Stimulated activated CD8-positive, alpha-beta memory T cell treated with anti-CD3 and anti-CD28 coated beads, Interleukin-15, amount 100 ng/mL, for 24 hours (primary cell): ENCODE data around the gene OR10A6.

Source experiments
- DNase-seq: peaks from one replicate; pipeline ENCODE4 v3.0.0-alpha.2; 2020; ENCODE audit warnings: low read depth

The OR10A6 gene

GRCh38 chr11:7910286-7910788 is 20.7 kb downstream of the OR10A6 start:
- DNase-seq = no peak

GRCh38 chr11:7909585-7910285 is 21.3 kb downstream of the OR10A6 start:
- DNase-seq = no peak

GRCh38 chr11:7907121-7907520 is 23.9 kb downstream of the OR10A6 start:
- DNase-seq = no peak

GRCh38 chr11:7906481-7906880 is 24.6 kb downstream of the OR10A6 start:
- no peak for DNase-seq

GRCh38 chr11:7905961-7906429 is 25.1 kb downstream of the OR10A6 start:
- no peak for DNase-seq

GRCh38 chr11:7905549-7905948 is 25.5 kb downstream of the OR10A6 start:
- no peak for DNase-seq

GRCh38 chr11:7904917-7905316 is 26.2 kb downstream of the OR10A6 start:
- no peak for DNase-seq

- DNase-seq = no peak
These were observed 27.1 kb downstream of the OR10A6 start for GRCh38 chr11:7903940-7904339.

- no peak for DNase-seq
These were observed 29.7 kb downstream of the OR10A6 start for GRCh38 chr11:7901319-7901854.

- no peak for DNase-seq
These were observed 30.4 kb downstream of the OR10A6 start for GRCh38 chr11:7900686-7901085.

- no peak for DNase-seq
These were observed 31.6 kb downstream of the OR10A6 start for GRCh38 chr11:7899418-7899817.

- no peak for DNase-seq
These were observed 32.3 kb downstream of the OR10A6 start for GRCh38 chr11:7898666-7899283.

- no peak for DNase-seq
These were observed 34.9 kb downstream of the OR10A6 start for GRCh38 chr11:7896009-7896785.

GRCh38 chr11:7894251-7894650 is 36.8 kb downstream of the OR10A6 start:
- DNase-seq = no peak

GRCh38 chr11:7893796-7894195 is 37.3 kb downstream of the OR10A6 start:
- DNase-seq = no peak

- DNase-seq = no peak
These were observed 38.2 kb downstream of the OR10A6 start for GRCh38 chr11:7892840-7893254.

- DNase-seq = no peak
These were observed 38.9 kb downstream of the OR10A6 start for GRCh38 chr11:7892059-7892699.

- DNase-seq = no peak
These were observed 40.5 kb downstream of the OR10A6 start for GRCh38 chr11:7890417-7891172.

- no peak for DNase-seq
These were observed 41.1 kb downstream of the OR10A6 start for GRCh38 chr11:7889985-7890384.

GRCh38 chr11:7882860-7883259 is 48.2 kb downstream of the OR10A6 start:
- no peak for DNase-seq
